CD4-positive, CD25-positive, alpha-beta regulatory T cell (primary cell): Measurements from ENCODE around the gene CYP4V2. TPM values are rescaled to one million over a fixed set of nuclear protein-coding genes. Genes with fewer than 3 reads are reported as not detected.

Experiments used
- ATAC-seq, 2 donors: fragments of 150-1000 bp; cut with Tn5 transposase; one replicate each; pipeline ENCODE4 v1.10.0; 2021; ENCODE audit warnings: low read depth in 2 of 2, moderate number of reproducible peaks in 2 of 2, moderate library complexity in 1 of 2
- DNase-seq, 3 donors: peaks; one replicate each; pipeline versions ENCODE4 v3.0.0 to v3.0.0-alpha.2; 2012 to 2022; ENCODE audit warnings: mixed read lengths in 1 of 3
- H3K27ac ChIP-seq: one replicate; pipeline ENCODE4 v1.7.0; 2013; ENCODE audit warnings: mild to moderate bottlenecking, low read length; ENCODE audit not compliant: insufficient read depth, poor library complexity, severe bottlenecking
- H3K27me3 ChIP-seq: one replicate; pipeline ENCODE4 v1.7.0; 2013; ENCODE audit warnings: low read length; ENCODE audit not compliant: control insufficient read depth, insufficient read depth
- H3K36me3 ChIP-seq: one replicate; pipeline ENCODE4 v1.7.0; 2013; ENCODE audit warnings: mild to moderate bottlenecking, low read length, moderate library complexity; ENCODE audit not compliant: control insufficient read depth, insufficient read depth
- H3K4me1 ChIP-seq: 2 replicates; pipeline ENCODE4 v1.7.0; 2013; ENCODE audit warnings: mild to moderate bottlenecking, low read length; ENCODE audit not compliant: insufficient read depth, control insufficient read depth, poor library complexity, severe bottlenecking
- H3K4me3 ChIP-seq: one replicate; pipeline ENCODE4 v1.7.0; 2013; ENCODE audit warnings: low read depth, mild to moderate bottlenecking, low read length, moderate library complexity
- H3K9me3 ChIP-seq, 2 experiments: 1 replicate in 1 of 2; 2 replicates in 1 of 2; pipeline ENCODE4 v1.7.0; 2013; ENCODE audit warnings: low read length in 2 of 2, mild to moderate bottlenecking in 1 of 2, moderate library complexity in 1 of 2; ENCODE audit not compliant: control insufficient read depth in 2 of 2
- H3K27ac Mint-ChIP-seq, 3 donors: one replicate each; pipeline ENCODE4 v1.8.0; 2020 to 2022; ENCODE audit warnings: mild to moderate bottlenecking in 3 of 3, mixed read lengths in 3 of 3, moderate library complexity in 2 of 3
- H3K27me3 Mint-ChIP-seq: one replicate; pipeline ENCODE4 v1.8.0; 2022; ENCODE audit warnings: mild to moderate bottlenecking, mixed read lengths
- H3K36me3 Mint-ChIP-seq: one replicate; pipeline ENCODE4 v1.8.0; 2020; ENCODE audit warnings: mixed read lengths
- H3K4me1 Mint-ChIP-seq, 4 donors: one replicate each; pipeline ENCODE4 v1.8.0; 2020 to 2022; ENCODE audit warnings: mixed read lengths in 4 of 4, mild to moderate bottlenecking in 1 of 4
- H3K4me3 Mint-ChIP-seq, 4 donors: one replicate each; pipeline ENCODE4 v1.8.0; 2020 to 2022; ENCODE audit warnings: mild to moderate bottlenecking in 4 of 4, mixed read lengths in 4 of 4, moderate library complexity in 3 of 4
- H3K9me3 Mint-ChIP-seq, 7 donors: one replicate each; pipeline ENCODE4 v1.8.0; 2020 to 2022; ENCODE audit warnings: mixed read lengths in 7 of 7, mild to moderate bottlenecking in 3 of 7, moderate library complexity in 2 of 7
- polyA plus RNA-seq, 4 donors: library from polyadenylated mRNA; unstranded; fragments of 300-500 nt; fragmentation: Illumina TruSeq; gene quantifications; one replicate each; pipeline ENCODE4 v1.2.3, GENCODE V29; 2021
- total RNA-seq: library from RNA; stranded (reverse); gene quantifications from one replicate; pipeline ENCODE4 v1.2.3, GENCODE V29; 2022

CYP4V2 gene
- total and polyA plus RNA-seq, 5 donors from 2014 or later = 26.1 to 30.9 (median 27.8) TPM

- no peak overlapping the region for H3K4me3 Mint-ChIP-seq
- H3K4me1 ChIP-seq = no peaks in the 10 kb centered on the region
- no peaks in the 10 kb centered on the region for H3K4me1 Mint-ChIP-seq
- no peak overlapping the region for H3K4me3 ChIP-seq
- peaks cover 0 to 6% (median 2%) of the 10 kb centered on the region in 7 donors for H3K9me3 Mint-ChIP-seq
- no peak overlapping the region for H3K27ac ChIP-seq
- no peak overlapping the region for H3K27ac Mint-ChIP-seq
- H3K9me3 ChIP-seq = no peaks in the 10 kb centered on the region
- peaks cover 18% of the 10 kb centered on the region for H3K36me3 Mint-ChIP-seq
- DNase-seq (no peak), ATAC-seq (no peak)
- peaks cover 4% of the 10 kb centered on the region for H3K27me3 Mint-ChIP-seq
- H3K27me3 ChIP-seq = no peaks in the 10 kb centered on the region
- peaks cover 7% of the 10 kb centered on the region for H3K36me3 ChIP-seq
Measured at GRCh38 chr4:186248643-186249042, 57.3 kb downstream of the CYP4V2 start.

DNA sequence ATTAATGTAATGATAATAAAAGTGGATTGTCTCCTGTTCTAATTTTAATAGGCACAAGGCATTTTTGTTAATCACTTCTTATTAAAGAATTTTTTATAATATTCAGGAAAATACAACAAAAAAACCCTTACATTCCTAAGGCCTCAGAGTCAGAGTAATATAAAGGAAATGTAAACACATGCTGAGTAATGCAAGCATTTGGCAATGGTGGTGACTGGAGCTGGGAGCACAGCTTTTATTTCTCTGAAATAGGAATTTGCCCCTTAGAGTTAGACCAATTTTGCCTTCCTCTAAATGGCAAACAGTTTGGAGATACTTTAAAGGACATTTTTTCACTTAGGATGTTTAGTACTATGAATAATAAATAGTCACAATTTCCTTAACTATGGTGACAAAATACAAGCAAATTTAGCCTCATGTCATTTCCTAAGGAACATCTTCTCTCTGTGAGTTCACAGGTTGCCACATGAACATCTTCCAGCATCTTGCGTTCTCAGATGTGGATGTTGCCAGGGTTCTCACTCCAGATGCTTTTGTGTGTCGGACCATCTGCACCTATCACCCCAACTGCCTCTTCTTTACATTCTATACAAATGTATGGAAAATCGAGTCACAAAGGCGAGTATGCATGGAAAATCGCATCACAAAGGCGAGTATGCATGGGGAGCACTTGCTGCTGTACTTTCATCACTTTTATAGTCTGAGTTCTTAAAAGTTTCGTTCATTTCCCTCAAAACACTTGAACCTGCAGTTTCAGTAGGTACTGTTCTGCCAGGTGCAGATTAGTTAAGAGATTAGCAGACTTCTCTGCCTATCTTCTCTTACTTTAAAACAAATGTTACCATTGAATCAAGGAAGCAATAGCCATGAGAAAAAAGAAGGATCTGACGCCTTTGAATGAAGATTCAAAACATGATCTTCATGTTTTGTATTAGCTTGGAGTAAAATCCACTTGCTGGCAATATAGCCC is 58.7 kb downstream of the CYP4V2 start:
- peaks cover 7% of the 10 kb centered on the region for H3K36me3 ChIP-seq
- no peaks in the 10 kb centered on the region for H3K9me3 ChIP-seq
- Mint-ChIP-seq H3K4me3 (no peak overlapping the region), H3K4me1 (no peaks in the 10 kb centered on the region), H3K36me3 (peaks cover 25% of the 10 kb centered on the region), H3K27ac (no peak overlapping the region), H3K9me3 (peaks cover 0 to 6% (median 2%) of the 10 kb centered on the region in 7 donors), H3K27me3 (peaks cover 4% of the 10 kb centered on the region)
- H3K27me3 ChIP-seq = no peaks in the 10 kb centered on the region
- no peak for DNase-seq
- H3K4me3 ChIP-seq = no peak overlapping the region
- no peaks in the 10 kb centered on the region for H3K4me1 ChIP-seq
- no peak overlapping the region for H3K27ac ChIP-seq
- ATAC-seq = no peak

DNA sequence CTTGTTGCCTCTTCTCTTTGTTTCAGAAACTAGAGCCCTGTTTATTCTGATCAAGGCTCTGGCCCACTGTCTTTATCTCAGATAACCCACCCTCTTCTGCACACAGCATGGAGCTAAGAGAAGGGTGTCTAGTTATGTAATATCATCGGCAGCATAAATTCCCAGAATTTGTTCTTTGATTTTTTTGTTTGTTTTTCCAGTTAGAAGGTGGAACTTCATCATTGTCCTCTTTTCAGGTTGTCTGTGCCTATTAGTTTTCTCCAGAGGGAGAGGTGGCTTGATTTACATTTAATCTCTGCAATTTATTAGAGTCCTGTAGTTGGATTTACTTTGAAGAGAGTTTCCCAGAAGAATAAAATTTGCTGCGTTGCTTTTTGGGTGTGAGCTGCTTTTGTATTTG is 59.4 kb downstream of the CYP4V2 start:
- Histone ChIP-seq H3K27me3 (no peaks in the 10 kb centered on the region), H3K4me3 (no peak overlapping the region), H3K4me1 (no peaks in the 10 kb centered on the region), H3K9me3 (no peaks in the 10 kb centered on the region), H3K36me3 (peaks cover 7% of the 10 kb centered on the region), H3K27ac (no peak overlapping the region)
- H3K36me3 Mint-ChIP-seq = peaks cover 22% of the 10 kb centered on the region
- no peaks in the 10 kb centered on the region for H3K4me1 Mint-ChIP-seq
- peak overlapping the region in 1 of 3 donors; percentile 49 for H3K27ac Mint-ChIP-seq
- ATAC-seq (no peak), DNase-seq (no peak)
- H3K4me3 Mint-ChIP-seq = no peak overlapping the region
- peaks cover 4% of the 10 kb centered on the region for H3K27me3 Mint-ChIP-seq
- peaks cover 0 to 5% (median 2%) of the 10 kb centered on the region in 7 donors for H3K9me3 Mint-ChIP-seq

DNA sequence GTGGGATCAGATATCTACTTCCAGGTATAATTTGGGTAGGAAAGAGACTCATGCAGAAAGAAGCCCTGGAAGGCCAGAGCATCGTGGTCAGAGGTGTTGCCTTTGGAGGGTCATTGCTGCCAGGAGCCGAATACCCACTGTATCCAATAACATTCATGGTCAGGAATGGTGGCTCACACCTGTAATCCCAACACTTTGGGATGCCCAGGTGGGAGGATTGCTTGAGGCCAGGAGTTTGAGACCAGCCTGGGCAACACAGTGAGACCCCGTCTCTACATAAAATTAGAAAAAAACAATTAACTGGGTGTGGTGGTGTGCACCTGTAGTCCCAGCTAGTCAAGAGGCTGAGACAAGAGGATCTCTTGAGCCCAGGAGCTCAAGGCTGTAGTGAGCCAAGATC is 63.8 kb downstream of the CYP4V2 start:
- H3K4me1 ChIP-seq = no peaks in the 10 kb centered on the region
- H3K36me3 ChIP-seq = peaks cover 7% of the 10 kb centered on the region
- H3K27me3 ChIP-seq = no peaks in the 10 kb centered on the region
- no peak for ATAC-seq
- H3K9me3 ChIP-seq = no peaks in the 10 kb centered on the region
- H3K27me3 Mint-ChIP-seq = peaks cover 4% of the 10 kb centered on the region
- H3K4me3 Mint-ChIP-seq = no peak overlapping the region
- H3K27ac Mint-ChIP-seq = no peak overlapping the region
- H3K36me3 Mint-ChIP-seq = peaks cover 30% of the 10 kb centered on the region
- no peak for DNase-seq
- H3K9me3 Mint-ChIP-seq = no peaks in the 10 kb centered on the region
- no peak overlapping the region for H3K4me3 ChIP-seq
- no peak overlapping the region for H3K27ac ChIP-seq
- no peaks in the 10 kb centered on the region for H3K4me1 Mint-ChIP-seq

DNA sequence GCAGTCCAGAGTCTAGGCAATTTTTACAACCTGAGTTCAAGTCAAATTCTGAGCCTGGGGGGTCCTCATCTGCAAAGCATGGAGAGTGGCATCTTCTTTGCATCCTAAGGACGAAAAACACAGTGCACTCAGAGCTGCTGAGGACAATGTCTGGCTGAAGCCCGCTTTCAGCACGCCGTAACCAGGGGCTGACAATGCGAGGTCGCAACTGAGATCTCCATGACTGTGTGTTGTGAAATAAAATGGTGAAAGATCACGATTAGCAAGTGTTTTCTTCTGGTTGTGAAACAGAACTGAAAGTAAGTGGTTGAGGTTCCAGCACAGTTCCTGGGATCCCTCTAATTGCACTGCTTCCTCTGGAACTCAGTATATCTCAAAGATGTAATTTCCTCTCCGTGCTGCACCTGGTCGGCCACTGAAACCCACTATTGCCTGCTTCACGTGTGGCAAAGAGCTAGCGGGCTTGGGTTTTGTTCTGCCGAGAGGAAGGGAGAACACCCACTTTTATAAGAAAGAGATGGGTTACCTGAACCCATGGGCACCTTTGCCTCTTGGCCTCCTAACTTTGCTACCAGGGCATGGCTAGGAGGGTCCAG is 66.9 kb downstream of the CYP4V2 start:
- H3K4me1 ChIP-seq = no peaks in the 10 kb centered on the region
- H3K9me3 ChIP-seq = no peaks in the 10 kb centered on the region
- H3K4me3 ChIP-seq = no peak overlapping the region
- H3K9me3 Mint-ChIP-seq = peaks cover 0 to 1% (median 0%) of the 10 kb centered on the region in 7 donors
- H3K27ac Mint-ChIP-seq = no peak overlapping the region
- no peak overlapping the region for H3K27ac ChIP-seq
- no peak for ATAC-seq
- no peak overlapping the region for H3K4me3 Mint-ChIP-seq
- H3K36me3 Mint-ChIP-seq = peaks cover 18% of the 10 kb centered on the region
- H3K4me1 Mint-ChIP-seq = no peaks in the 10 kb centered on the region
- no peaks in the 10 kb centered on the region for H3K27me3 ChIP-seq
- H3K27me3 Mint-ChIP-seq = peaks cover 4% of the 10 kb centered on the region
- H3K36me3 ChIP-seq = no peaks in the 10 kb centered on the region
- DNase-seq = no peak

- no peaks in the 10 kb centered on the region for H3K36me3 ChIP-seq
- ATAC-seq (no peak), DNase-seq (no peak)
- no peaks in the 10 kb centered on the region for H3K27me3 ChIP-seq
- Mint-ChIP-seq H3K36me3 (peaks cover 12% of the 10 kb centered on the region), H3K4me3 (peak overlapping the region in 1 of 4 donors; percentile 15), H3K4me1 (no peaks in the 10 kb centered on the region), H3K9me3 (peaks cover 0 to 1% (median 0%) of the 10 kb centered on the region in 7 donors), H3K27ac (no peak overlapping the region), H3K27me3 (peaks cover 8% of the 10 kb centered on the region)
- H3K9me3 ChIP-seq = no peaks in the 10 kb centered on the region
- no peak overlapping the region for H3K4me3 ChIP-seq
- H3K27ac ChIP-seq = no peak overlapping the region
- H3K4me1 ChIP-seq = no peaks in the 10 kb centered on the region
Measured at GRCh38 chr4:186260117-186260503, 68.7 kb downstream of the CYP4V2 start.
